Astrocyte (in vitro differentiated cells and primary cell): ENCODE results near the gene SLC25A15. TPM values are rescaled to one million over a fixed set of nuclear protein-coding genes. Genes with fewer than 3 reads are reported as not detected.
"Not testable (repeated sequence)": the region's sequence is repeated elsewhere in the genome, so short reads cannot be mapped to it uniquely, and the experiment has no call there.

ENCODE experiments used
- DNase-seq: peaks from one replicate; pipeline ENCODE4 v3.0.0-alpha.2; 2010; ENCODE audit warnings: low read depth
- FAIRE-seq: peaks from 2 replicates; lab custom pipeline; 2011; peaks lifted over from hg19 to GRCh38; lab: Jason Lieb, UNC
- H2AFZ ChIP-seq: 2 replicates; pipeline ENCODE4 v1.6.0; 2012; ENCODE audit warnings: low read depth, low read length, inconsistent platforms
- H3K27ac ChIP-seq: 2 replicates; pipeline ENCODE4 v1.5.1; 2011; ENCODE audit warnings: low read depth, low read length, inconsistent platforms
- H3K27me3 ChIP-seq: 2 replicates; pipeline ENCODE4 v1.6.0; 2011; ENCODE audit warnings: low read length, inconsistent platforms; ENCODE audit not compliant: insufficient read depth
- H3K36me3 ChIP-seq: 2 replicates; pipeline ENCODE4 v1.5.1; 2011; ENCODE audit warnings: low read length, inconsistent platforms; ENCODE audit not compliant: insufficient read depth
- H3K4me1 ChIP-seq: 2 replicates; pipeline ENCODE4 v1.5.1; 2011; ENCODE audit warnings: low read length, inconsistent platforms; ENCODE audit not compliant: insufficient read depth
- H3K4me2 ChIP-seq: 2 replicates; pipeline ENCODE4 v1.6.0; 2012; ENCODE audit warnings: low read length, inconsistent platforms
- H3K4me3 ChIP-seq: 2 replicates; pipeline ENCODE4 v1.5.1; 2011; ENCODE audit warnings: low read depth, mild to moderate bottlenecking, low read length, inconsistent platforms; ENCODE audit not compliant: insufficient read depth
- H3K79me2 ChIP-seq: 2 replicates; pipeline ENCODE4 v1.6.0; 2012; ENCODE audit warnings: mild to moderate bottlenecking, low read length, inconsistent platforms; ENCODE audit not compliant: insufficient read depth
- H3K9ac ChIP-seq: 2 replicates; pipeline ENCODE4 v1.6.0; 2012; ENCODE audit warnings: mild to moderate bottlenecking, low read length, inconsistent platforms
- H3K9me3 ChIP-seq: 2 replicates; pipeline ENCODE4 v1.5.1; 2012; ENCODE audit warnings: low read depth, mild to moderate bottlenecking, low read length, inconsistent platforms; ENCODE audit not compliant: insufficient read depth
- H4K20me1 ChIP-seq: 2 replicates; pipeline ENCODE4 v1.6.0; 2012; ENCODE audit warnings: low read length, inconsistent platforms; ENCODE audit not compliant: insufficient read depth
- H3K27ac Mint-ChIP-seq: one replicate; pipeline ENCODE4 v1.8.0; 2021; ENCODE audit warnings: mild to moderate bottlenecking, mixed read lengths; ENCODE audit not compliant: unreplicated experiment
- H3K27me3 Mint-ChIP-seq: one replicate; pipeline ENCODE4 v1.8.0; 2021; ENCODE audit warnings: low read depth, mixed read lengths; ENCODE audit not compliant: unreplicated experiment
- H3K36me3 Mint-ChIP-seq: one replicate; pipeline ENCODE4 v1.8.0; 2021; ENCODE audit warnings: low read depth, mixed read lengths; ENCODE audit not compliant: unreplicated experiment
- H3K4me1 Mint-ChIP-seq: one replicate; pipeline ENCODE4 v1.8.0; 2021; ENCODE audit warnings: low read depth, mixed read lengths; ENCODE audit not compliant: unreplicated experiment
- H3K4me3 Mint-ChIP-seq: one replicate; pipeline ENCODE4 v1.8.0; 2021; ENCODE audit warnings: mild to moderate bottlenecking, moderate library complexity, mixed read lengths; ENCODE audit not compliant: unreplicated experiment
- H3K9me3 Mint-ChIP-seq: one replicate; pipeline ENCODE4 v1.8.0; 2021; ENCODE audit warnings: mild to moderate bottlenecking, mixed read lengths; ENCODE audit not compliant: unreplicated experiment
- EZH2 ChIP-seq: IDR thresholded peaks from 2 replicates; pipeline ENCODE4 v1.6.1; 2012; ENCODE audit warnings: mild to moderate bottlenecking, low read length, inconsistent platforms; ENCODE audit not compliant: insufficient read depth
- microRNA-seq: library from miRNA; unstranded; fragments of <30 nt; microRNA quantifications from one replicate; pipeline ENCODE4 v1.2.0, GENCODE V29; 2020
- total RNA-seq: library from RNA; stranded (reverse); gene quantifications from 2 replicates; pipeline ENCODE4 v1.2.1, GENCODE V29; 2021
- TF ChIP-seq, protein P1 (sequence below): IDR thresholded peaks from 2 replicates; pipeline ENCODE4 v1.5.1; 2011; ENCODE audit warnings: low read depth, mild to moderate bottlenecking, inconsistent platforms, low read length, moderate library complexity; ENCODE audit not compliant: insufficient read depth

Gene SLC25A15
- total RNA-seq, 1 donor from 2014 or later: 11.7 TPM

DNA sequence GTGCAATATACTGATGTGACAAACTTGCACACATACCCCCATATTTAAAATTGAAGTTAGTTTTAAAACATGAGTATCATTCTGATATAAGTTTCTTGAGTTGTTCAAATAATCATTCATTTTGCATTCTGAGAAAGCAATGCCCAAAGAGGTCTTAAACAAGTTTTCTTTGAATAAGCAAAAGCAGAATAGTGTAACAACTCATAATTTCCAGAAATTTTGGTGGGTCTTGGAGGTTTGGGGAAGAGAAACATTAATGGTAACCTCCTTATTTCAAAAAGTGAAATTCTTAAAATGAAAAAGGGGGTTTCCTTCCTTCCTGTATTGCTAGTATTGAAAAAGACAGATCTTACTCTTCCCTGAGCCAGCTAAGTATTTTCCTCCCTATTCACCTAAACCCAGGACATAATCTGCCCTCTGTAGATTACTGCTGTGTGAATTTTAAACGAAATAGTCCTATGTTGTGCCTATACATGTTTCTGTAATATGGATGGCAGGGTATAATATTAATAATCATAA lies 30.4 kb downstream of the SLC25A15 start:
- H3K4me1 ChIP-seq: no peaks in the 10 kb centered on the region
- Mint-ChIP-seq H3K27ac (no peak overlapping the region), H3K4me1 (no peaks in the 10 kb centered on the region), H3K36me3 (peaks cover 3% of the 10 kb centered on the region), H3K9me3 (peaks cover 6% of the 10 kb centered on the region), H3K27me3 (no peaks in the 10 kb centered on the region), H3K4me3 (no peak overlapping the region)
- TF ChIP-seq EZH2: no peak
- TF ChIP-seq, protein P1, sequence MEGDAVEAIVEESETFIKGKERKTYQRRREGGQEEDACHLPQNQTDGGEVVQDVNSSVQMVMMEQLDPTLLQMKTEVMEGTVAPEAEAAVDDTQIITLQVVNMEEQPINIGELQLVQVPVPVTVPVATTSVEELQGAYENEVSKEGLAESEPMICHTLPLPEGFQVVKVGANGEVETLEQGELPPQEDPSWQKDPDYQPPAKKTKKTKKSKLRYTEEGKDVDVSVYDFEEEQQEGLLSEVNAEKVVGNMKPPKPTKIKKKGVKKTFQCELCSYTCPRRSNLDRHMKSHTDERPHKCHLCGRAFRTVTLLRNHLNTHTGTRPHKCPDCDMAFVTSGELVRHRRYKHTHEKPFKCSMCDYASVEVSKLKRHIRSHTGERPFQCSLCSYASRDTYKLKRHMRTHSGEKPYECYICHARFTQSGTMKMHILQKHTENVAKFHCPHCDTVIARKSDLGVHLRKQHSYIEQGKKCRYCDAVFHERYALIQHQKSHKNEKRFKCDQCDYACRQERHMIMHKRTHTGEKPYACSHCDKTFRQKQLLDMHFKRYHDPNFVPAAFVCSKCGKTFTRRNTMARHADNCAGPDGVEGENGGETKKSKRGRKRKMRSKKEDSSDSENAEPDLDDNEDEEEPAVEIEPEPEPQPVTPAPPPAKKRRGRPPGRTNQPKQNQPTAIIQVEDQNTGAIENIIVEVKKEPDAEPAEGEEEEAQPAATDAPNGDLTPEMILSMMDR: no peak
- no peak overlapping the region for H2AFZ ChIP-seq
- no peaks in the 10 kb centered on the region for H3K27me3 ChIP-seq
- no peak overlapping the region for H3K4me3 ChIP-seq
- no peaks in the 10 kb centered on the region for H3K9me3 ChIP-seq
- H3K27ac ChIP-seq: no peak overlapping the region
- H3K79me2 ChIP-seq: no peaks in the 10 kb centered on the region
- no peak for DNase-seq
- H3K4me2 ChIP-seq: no peak overlapping the region
- H4K20me1 ChIP-seq: no peaks in the 10 kb centered on the region
- H3K9ac ChIP-seq: no peak overlapping the region
- no peak for FAIRE-seq
- H3K36me3 ChIP-seq: no peaks in the 10 kb centered on the region

DNA sequence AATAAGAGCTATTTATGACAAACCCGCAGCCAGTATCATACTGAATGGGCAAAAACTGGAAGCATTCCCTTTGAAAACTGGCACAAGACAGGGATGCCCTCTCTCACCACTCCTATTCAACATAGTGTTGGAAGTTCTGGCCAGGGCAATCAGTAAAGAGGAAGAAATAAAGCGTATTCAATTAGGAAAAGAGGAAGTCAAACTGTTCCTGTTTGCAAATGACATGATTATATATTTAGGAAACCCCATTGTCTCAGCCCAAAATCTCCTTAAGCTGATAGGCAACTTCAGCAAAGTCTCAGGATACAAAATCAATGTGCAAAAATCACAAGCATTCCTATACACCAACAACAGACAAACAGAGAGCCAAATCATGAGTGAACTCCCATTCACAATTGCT lies 50.3 kb downstream of the SLC25A15 start:
- not testable (repeated sequence) for H3K27ac ChIP-seq, H3K4me2 ChIP-seq, H3K36me3 ChIP-seq, H3K27me3 Mint-ChIP-seq, H3K4me1 Mint-ChIP-seq, H4K20me1 ChIP-seq, H3K4me1 ChIP-seq, H3K27me3 ChIP-seq, DNase-seq, H3K9ac ChIP-seq, H3K36me3 Mint-ChIP-seq, H3K4me3 ChIP-seq, H3K9me3 Mint-ChIP-seq, FAIRE-seq, H3K4me3 Mint-ChIP-seq, H3K79me2 ChIP-seq, H3K9me3 ChIP-seq, H3K27ac Mint-ChIP-seq, H2AFZ ChIP-seq

DNA sequence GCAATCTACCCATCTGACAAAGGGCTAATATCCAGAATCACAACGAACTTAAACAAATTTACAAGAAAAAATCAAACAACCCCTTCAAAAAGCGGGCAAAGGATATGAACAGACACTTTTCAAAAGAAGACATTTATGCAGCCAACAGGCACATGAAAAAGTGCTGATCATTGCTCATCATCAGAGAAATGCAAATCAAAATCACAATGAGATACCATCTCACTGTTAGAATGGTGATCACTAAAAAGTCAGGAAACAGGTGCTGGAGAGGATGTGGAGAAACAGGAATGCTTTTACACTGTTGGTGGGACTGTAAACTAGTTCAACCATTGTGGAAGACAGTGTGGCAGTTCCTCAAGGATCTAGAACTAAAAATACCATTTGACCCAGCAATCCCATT lies 51.5 kb downstream of the SLC25A15 start:
- not testable (repeated sequence) for H2AFZ ChIP-seq, H3K4me3 Mint-ChIP-seq, H3K79me2 ChIP-seq, H3K4me3 ChIP-seq, H3K9ac ChIP-seq, H3K27me3 Mint-ChIP-seq, H3K27ac Mint-ChIP-seq, H3K9me3 Mint-ChIP-seq, H3K4me1 ChIP-seq, H3K27ac ChIP-seq, H3K9me3 ChIP-seq, H3K4me1 Mint-ChIP-seq, H3K27me3 ChIP-seq, DNase-seq, FAIRE-seq, H4K20me1 ChIP-seq, H3K4me2 ChIP-seq, H3K36me3 Mint-ChIP-seq, H3K36me3 ChIP-seq

Small RNA genes within 50 kb of the gene (microRNA-seq; reads per million reads assigned to microRNA genes)
- not detected for gene MIR621

Other genes starting within 250 kb of the SLC25A15 start
- 8.8 and 10.4 TPM in 2 replicates for gene FOXO1, start 123.0 kb upstream of the SLC25A15 start, total RNA-seq
- 15.1 and 17.0 TPM in 2 replicates for gene MRPS31, start 18.4 kb upstream of the SLC25A15 start, total RNA-seq
- 69.1 and 75.1 TPM in 2 replicates for gene ELF1, start 229.7 kb downstream of the SLC25A15 start, total RNA-seq